Glomerular visceral epithelial cell (primary cell): ENCODE results near the gene ZFP90.

Experiments used
- DNase-seq: peaks from one replicate; pipeline ENCODE4 v3.0.0-alpha.2; 2016; ENCODE audit errors: extremely low spot score

The ZFP90 gene

GRCh38 chr16:68577352-68577853, 38.3 kb downstream of the ZFP90 start:
- no peak for DNase-seq

GRCh38 chr16:68590201-68590994, 51.3 kb downstream of the ZFP90 start:
- peak; percentile 12 for DNase-seq

GRCh38 chr16:68592466-68593337, 53.6 kb downstream of the ZFP90 start:
- no peak for DNase-seq

- DNase-seq, result no peak
These were observed 57.2 kb downstream of the ZFP90 start for GRCh38 chr16:68596266-68596665.

DNA sequence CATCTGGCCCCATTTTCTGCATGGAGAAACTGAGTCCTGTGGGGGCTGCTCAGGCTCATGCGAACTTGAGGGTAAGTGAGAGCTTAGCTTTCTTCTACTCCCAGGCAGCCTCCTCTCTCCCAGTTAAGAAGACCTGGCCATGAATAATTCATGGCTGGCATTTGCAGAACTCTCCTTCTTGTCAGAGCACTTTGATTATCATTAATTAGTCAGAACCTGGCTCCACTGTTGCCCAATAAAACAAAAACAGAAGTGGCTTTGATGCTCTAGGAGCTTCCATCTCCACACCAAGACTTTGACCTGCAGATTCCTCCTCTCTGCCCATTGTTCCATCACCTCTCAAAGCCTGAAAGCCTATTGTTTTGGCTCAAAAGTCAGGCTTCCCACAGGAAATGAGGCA, 60.5 kb downstream of the ZFP90 start:
- DNase-seq, result no peak

GRCh38 chr16:68605746-68606145, 66.7 kb downstream of the ZFP90 start:
- DNase-seq, result peak; percentile 14

- no peak for DNase-seq
These were observed 68.4 kb downstream of the ZFP90 start for GRCh38 chr16:68607443-68607842.

DNA sequence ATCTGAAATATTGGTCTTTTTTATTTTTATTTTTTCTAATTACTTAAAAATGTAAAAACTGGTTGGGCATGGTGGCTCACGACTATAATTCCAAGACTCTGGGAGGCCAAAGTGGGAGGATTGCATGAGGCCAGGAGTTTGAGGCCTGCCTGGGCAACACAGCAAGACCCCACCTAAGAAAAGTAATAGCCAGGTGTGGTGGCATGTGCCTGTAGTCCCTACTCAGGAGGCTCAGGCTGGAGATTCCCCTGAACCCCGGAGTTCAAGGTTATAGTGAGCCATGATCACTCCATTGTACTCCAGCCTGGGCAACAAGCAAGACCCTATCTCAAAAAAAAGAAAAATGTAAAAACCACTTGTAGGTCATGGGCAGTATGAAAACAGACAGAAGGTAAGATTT, 69.2 kb downstream of the ZFP90 start:
- DNase-seq, result no peak

DNA sequence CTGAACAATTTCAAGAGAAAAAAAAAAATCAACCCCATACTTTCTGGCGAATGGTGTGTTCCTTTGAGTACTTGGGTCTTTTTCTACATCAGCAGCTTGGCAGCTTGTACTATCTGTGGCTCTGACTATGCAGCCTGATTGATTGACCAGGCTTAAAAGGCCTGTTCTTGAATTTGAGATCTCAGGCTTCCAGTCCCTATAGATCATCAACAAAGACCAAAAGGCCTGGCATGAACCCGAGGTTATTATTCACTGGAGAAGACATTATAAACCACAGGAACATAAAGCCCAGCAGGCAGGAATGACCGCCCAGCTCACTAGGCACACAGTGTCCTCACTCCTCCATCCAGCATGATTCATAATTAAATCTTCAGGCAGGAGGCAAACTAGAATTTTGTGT, 73.9 kb downstream of the ZFP90 start:
- no peak for DNase-seq

DNA sequence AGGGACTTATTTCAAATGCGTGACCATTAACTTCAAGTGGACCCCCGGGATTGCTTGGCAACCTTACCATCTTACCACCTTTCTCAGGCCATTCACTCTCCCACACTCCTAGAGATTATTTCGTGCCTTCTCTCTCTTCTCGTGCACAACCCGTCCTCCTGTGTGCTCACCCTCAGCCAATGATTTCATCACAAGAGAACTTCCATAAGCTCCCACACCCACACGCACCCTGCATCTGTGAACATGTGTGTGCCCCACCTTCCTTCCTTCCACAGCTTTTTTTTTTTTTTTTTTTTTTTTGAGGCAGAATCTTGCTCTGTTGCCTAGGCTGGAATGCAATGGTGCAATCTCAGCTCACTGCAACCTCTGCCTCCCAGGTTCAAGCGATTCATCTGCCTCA, 78.6 kb downstream of the ZFP90 start:
- no peak for DNase-seq
